ENCODE data around the gene KIF5A.

KIF5A gene

GRCh38 chr12:57604992-57605810, 55.4 kb downstream of the KIF5A start:
- ATAC-seq (replicated peaks; ENCODE audit: extremely low read depth, poor library complexity, severe bottlenecking) (peak; percentile 41), DNase-seq (ENCODE audit: low spot score in 2 of 2) (no peak)
- peak overlapping the region; percentile 48 for H3K27ac Mint-ChIP-seq (ENCODE audit: low read depth)
- peaks cover 39% of the 10 kb centered on the region for H3K4me1 Mint-ChIP-seq
- peak overlapping the region; percentile 79 for H3K4me3 Mint-ChIP-seq
- peaks cover 21% of the 10 kb centered on the region for H3K36me3 Mint-ChIP-seq (ENCODE audit: insufficient read depth)
- no peaks in the 10 kb centered on the region for H3K27me3 Mint-ChIP-seq
- H3K9me3 Mint-ChIP-seq, result no peaks in the 10 kb centered on the region

GRCh38 chr12:57605811-57606311, 56.0 kb downstream of the KIF5A start:
- Mint-ChIP-seq H3K4me3 (peak overlapping the region; percentile 79), H3K27ac (ENCODE audit: low read depth) (peak overlapping the region; percentile 48), H3K27me3 (no peaks in the 10 kb centered on the region), H3K9me3 (no peaks in the 10 kb centered on the region), H3K4me1 (peaks cover 43% of the 10 kb centered on the region), H3K36me3 (ENCODE audit: insufficient read depth) (peaks cover 18% of the 10 kb centered on the region)
- no peak for DNase-seq (ENCODE audit: low spot score in 2 of 2)
- no peak for ATAC-seq (replicated peaks; ENCODE audit: extremely low read depth, poor library complexity, severe bottlenecking)

- no peaks in the 10 kb centered on the region for H3K27me3 Mint-ChIP-seq
- H3K27ac Mint-ChIP-seq (ENCODE audit: low read depth), result no peak overlapping the region
- H3K4me1 Mint-ChIP-seq, result peaks cover 43% of the 10 kb centered on the region
- H3K36me3 Mint-ChIP-seq (ENCODE audit: insufficient read depth), result peaks cover 15% of the 10 kb centered on the region
- H3K4me3 Mint-ChIP-seq, result no peak overlapping the region
- DNase-seq (ENCODE audit: low spot score in 2 of 2), result no peak
- H3K9me3 Mint-ChIP-seq, result no peaks in the 10 kb centered on the region
- ATAC-seq (replicated peaks; ENCODE audit: extremely low read depth, poor library complexity, severe bottlenecking), result no peak
Observed at GRCh38 chr12:57606399-57606798, 56.6 kb downstream of the KIF5A start.

GRCh38 chr12:57606821-57607220, 57.0 kb downstream of the KIF5A start:
- no peak overlapping the region for H3K27ac Mint-ChIP-seq (ENCODE audit: low read depth)
- no peaks in the 10 kb centered on the region for H3K27me3 Mint-ChIP-seq
- no peak for DNase-seq (ENCODE audit: low spot score in 2 of 2)
- H3K9me3 Mint-ChIP-seq, result no peaks in the 10 kb centered on the region
- H3K36me3 Mint-ChIP-seq (ENCODE audit: insufficient read depth), result peaks cover 12% of the 10 kb centered on the region
- ATAC-seq (replicated peaks; ENCODE audit: extremely low read depth, poor library complexity, severe bottlenecking), result no peak
- H3K4me1 Mint-ChIP-seq, result peaks cover 43% of the 10 kb centered on the region
- H3K4me3 Mint-ChIP-seq, result no peak overlapping the region

- ATAC-seq (replicated peaks; ENCODE audit: extremely low read depth, poor library complexity, severe bottlenecking) (no peak), DNase-seq (ENCODE audit: low spot score in 2 of 2) (no peak)
- Mint-ChIP-seq H3K27ac (ENCODE audit: low read depth) (no peak overlapping the region), H3K36me3 (ENCODE audit: insufficient read depth) (peaks cover 6% of the 10 kb centered on the region), H3K27me3 (peaks cover 12% of the 10 kb centered on the region), H3K4me3 (no peak overlapping the region), H3K4me1 (peaks cover 34% of the 10 kb centered on the region), H3K9me3 (no peaks in the 10 kb centered on the region)
Observed at GRCh38 chr12:57607958-57608663, 58.3 kb downstream of the KIF5A start.

- Mint-ChIP-seq H3K27ac (ENCODE audit: low read depth) (no peak overlapping the region), H3K4me3 (no peak overlapping the region), H3K4me1 (peaks cover 23% of the 10 kb centered on the region), H3K36me3 (ENCODE audit: insufficient read depth) (peaks cover 5% of the 10 kb centered on the region), H3K27me3 (peaks cover 23% of the 10 kb centered on the region), H3K9me3 (no peaks in the 10 kb centered on the region)
- ATAC-seq (replicated peaks; ENCODE audit: extremely low read depth, poor library complexity, severe bottlenecking) (no peak), DNase-seq (ENCODE audit: low spot score in 2 of 2) (no peak)
Observed at GRCh38 chr12:57609101-57609780, 59.4 kb downstream of the KIF5A start.

GRCh38 chr12:57609781-57610553, 60.1 kb downstream of the KIF5A start:
- ATAC-seq (replicated peaks; ENCODE audit: extremely low read depth, poor library complexity, severe bottlenecking) (no peak), DNase-seq (ENCODE audit: low spot score in 2 of 2) (no peak)
- Mint-ChIP-seq H3K27ac (ENCODE audit: low read depth) (no peak overlapping the region), H3K27me3 (peaks cover 29% of the 10 kb centered on the region), H3K36me3 (ENCODE audit: insufficient read depth) (peaks cover 5% of the 10 kb centered on the region), H3K9me3 (no peaks in the 10 kb centered on the region), H3K4me1 (peaks cover 17% of the 10 kb centered on the region), H3K4me3 (peak overlapping the region; percentile 55)

GRCh38 chr12:57610554-57611107, 60.8 kb downstream of the KIF5A start:
- H3K9me3 Mint-ChIP-seq, result no peaks in the 10 kb centered on the region
- DNase-seq (ENCODE audit: low spot score in 2 of 2) (no peak), ATAC-seq (replicated peaks; ENCODE audit: extremely low read depth, poor library complexity, severe bottlenecking) (peak; percentile 26)
- H3K27me3 Mint-ChIP-seq, result peaks cover 36% of the 10 kb centered on the region
- H3K27ac Mint-ChIP-seq (ENCODE audit: low read depth), result no peak overlapping the region
- peaks cover 5% of the 10 kb centered on the region for H3K36me3 Mint-ChIP-seq (ENCODE audit: insufficient read depth)
- peak overlapping the region; percentile 55 for H3K4me3 Mint-ChIP-seq
- H3K4me1 Mint-ChIP-seq, result peaks cover 10% of the 10 kb centered on the region

- Mint-ChIP-seq H3K4me3 (peak within 1 kb of the TSS; percentile 55), H3K4me1 (peaks cover 5% of the 10 kb centered on the region), H3K36me3 (ENCODE audit: insufficient read depth) (peaks cover 4% of the 10 kb centered on the region), H3K27ac (ENCODE audit: low read depth) (no peak within 1 kb of the TSS), H3K27me3 (peaks cover 36% of the 10 kb centered on the region), H3K9me3 (no peaks in the 10 kb centered on the region)
- ATAC-seq (replicated peaks; ENCODE audit: extremely low read depth, poor library complexity, severe bottlenecking) (peak; percentile 50), DNase-seq (ENCODE audit: low spot score in 2 of 2) (no peak)
Observed at GRCh38 chr12:57611108-57611826, 61.4 kb downstream of the KIF5A start, which contains the start of gene ARHGEF25. Gene ARHGEF25 (plus strand): TSS chr12:57611435. CDS start chr12:57611895, 460 bp downstream.

GRCh38 chr12:57611827-57612710, 62.2 kb downstream of the KIF5A start:
- no peak for ATAC-seq (replicated peaks; ENCODE audit: extremely low read depth, poor library complexity, severe bottlenecking)
- Mint-ChIP-seq H3K4me1 (peaks cover 5% of the 10 kb centered on the region), H3K9me3 (no peaks in the 10 kb centered on the region)

More at GRCh38 chr12:57611827-57612710, 62.2 kb downstream of the KIF5A start:
- peaks cover 44% of the 10 kb centered on the region for H3K27me3 Mint-ChIP-seq
- no peak overlapping the region for H3K27ac Mint-ChIP-seq (ENCODE audit: low read depth)
- DNase-seq (ENCODE audit: low spot score in 2 of 2), result no peak
- H3K4me3 Mint-ChIP-seq, result peak overlapping the region; percentile 55
- H3K36me3 Mint-ChIP-seq (ENCODE audit: insufficient read depth), result peaks cover 4% of the 10 kb centered on the region

Data from central memory CD8-positive, alpha-beta T cell (primary cell).